GM18867 (cell line): ENCODE measurements around the gene PDK2.

Experiments
- ATAC-seq: cut with Tn5 transposase; IDR thresholded peaks from one replicate; pipeline ENCODE4 v1.9.1; 2021; ENCODE audit warnings: mild to moderate bottlenecking, moderate library complexity; ENCODE audit not compliant: unreplicated experiment

The PDK2 gene

DNA sequence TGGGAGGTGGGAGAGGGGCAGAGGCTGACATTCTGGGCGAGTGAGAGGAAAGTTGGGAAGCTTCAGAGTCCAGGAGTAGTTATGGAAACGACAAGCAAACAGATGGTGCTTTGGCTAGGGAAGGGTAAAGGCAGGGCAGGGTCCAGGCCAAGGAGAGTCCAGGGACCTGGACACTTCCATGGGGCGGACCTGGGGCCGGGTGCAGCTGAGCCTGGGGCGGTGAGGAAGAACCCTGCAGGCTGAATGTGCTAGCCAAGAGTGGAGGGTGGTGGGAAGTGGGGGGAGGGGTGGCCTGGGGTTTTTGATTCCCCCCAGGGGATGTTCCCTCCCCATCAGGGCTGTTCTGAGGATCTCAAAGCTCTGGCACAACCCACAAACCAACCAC is 52.7 kb downstream of the PDK2 start:
- no peak for ATAC-seq

- ATAC-seq, result peak; percentile 32
Measured at GRCh38 chr17:50148226-50149090, 53.3 kb downstream of the PDK2 start.

- peak; percentile 3 for ATAC-seq
Measured at GRCh38 chr17:50149091-50149416, 53.9 kb downstream of the PDK2 start.

- no peak for ATAC-seq
Measured at GRCh38 chr17:50149417-50150353, 54.5 kb downstream of the PDK2 start.

DNA sequence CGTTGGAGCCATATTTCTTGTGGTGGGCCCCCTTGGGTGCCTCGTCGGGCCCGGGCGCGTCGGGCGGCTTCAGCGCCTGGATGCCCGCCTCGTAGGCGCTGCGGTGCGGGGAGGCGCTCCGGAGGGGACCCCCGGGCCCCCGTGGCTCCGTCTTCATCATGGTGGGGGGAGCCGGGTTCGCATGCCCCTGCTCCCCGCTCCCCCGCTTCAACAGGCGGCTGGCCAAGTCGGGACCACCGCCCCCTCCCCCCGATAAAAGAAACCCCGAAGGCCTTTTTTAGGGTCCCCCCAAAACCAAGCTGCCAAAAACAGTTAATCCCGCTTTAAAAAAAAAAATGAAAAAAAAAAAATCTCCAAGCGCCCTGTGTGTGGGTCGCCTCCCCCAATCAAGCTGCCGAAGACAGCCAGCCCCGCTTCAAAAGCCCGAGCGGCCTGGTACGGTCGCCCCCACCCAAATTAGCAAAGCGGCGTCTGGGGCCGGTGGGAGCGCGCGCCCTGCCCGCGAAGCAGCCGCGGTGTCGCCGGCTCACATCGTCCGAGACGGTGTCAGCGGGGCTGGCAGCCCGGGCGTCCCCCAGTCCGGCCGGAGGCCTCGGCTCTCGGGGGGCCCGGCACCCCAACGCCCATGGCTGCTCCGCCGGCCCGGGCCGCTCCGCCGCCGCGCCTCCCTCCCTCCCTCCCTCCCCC is 55.3 kb downstream of the PDK2 start, which contains the start of gene PPP1R9B:
PPP1R9B (minus strand) TSS at position 324 of the 687 bp plus-strand sequence; CDS start at position 160, 164 bp downstream.
- ATAC-seq, result no peak

GRCh38 chr17:50151041-50151936 is 56.1 kb downstream of the PDK2 start:
- ATAC-seq, result peak; percentile 39

DNA sequence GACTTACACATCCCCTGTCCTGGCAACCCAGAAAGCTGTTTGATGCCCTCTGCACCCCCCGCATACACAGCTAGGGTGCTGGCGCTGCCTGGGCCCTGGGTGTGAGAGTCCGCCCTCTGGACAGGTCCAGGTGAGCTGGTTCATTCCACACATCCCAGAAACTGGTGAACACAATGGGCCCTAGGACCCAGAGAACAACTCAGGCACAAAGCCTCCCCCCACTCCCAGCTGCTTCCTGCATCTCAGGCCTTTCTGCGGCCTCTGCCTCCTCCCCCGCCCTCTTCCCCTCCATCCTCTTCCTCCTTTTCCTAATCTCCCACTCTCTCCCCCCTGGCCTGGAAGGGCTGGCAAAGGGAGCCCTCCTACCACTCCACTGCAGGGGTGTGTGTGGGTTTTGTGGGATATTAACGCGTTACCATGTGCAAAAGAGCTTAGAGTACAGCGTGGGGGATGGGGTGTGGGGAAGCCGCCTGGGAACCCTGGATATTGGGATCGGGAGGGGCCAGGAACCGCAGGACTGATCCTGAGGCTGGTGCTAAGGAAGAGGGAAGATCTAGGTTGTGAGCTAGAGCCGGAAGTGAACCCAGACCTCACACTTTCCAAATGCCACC is 56.9 kb downstream of the PDK2 start:
- ATAC-seq, result no peak

- no peak for ATAC-seq
Measured at GRCh38 chr17:50152736-50153135, 57.6 kb downstream of the PDK2 start.

DNA sequence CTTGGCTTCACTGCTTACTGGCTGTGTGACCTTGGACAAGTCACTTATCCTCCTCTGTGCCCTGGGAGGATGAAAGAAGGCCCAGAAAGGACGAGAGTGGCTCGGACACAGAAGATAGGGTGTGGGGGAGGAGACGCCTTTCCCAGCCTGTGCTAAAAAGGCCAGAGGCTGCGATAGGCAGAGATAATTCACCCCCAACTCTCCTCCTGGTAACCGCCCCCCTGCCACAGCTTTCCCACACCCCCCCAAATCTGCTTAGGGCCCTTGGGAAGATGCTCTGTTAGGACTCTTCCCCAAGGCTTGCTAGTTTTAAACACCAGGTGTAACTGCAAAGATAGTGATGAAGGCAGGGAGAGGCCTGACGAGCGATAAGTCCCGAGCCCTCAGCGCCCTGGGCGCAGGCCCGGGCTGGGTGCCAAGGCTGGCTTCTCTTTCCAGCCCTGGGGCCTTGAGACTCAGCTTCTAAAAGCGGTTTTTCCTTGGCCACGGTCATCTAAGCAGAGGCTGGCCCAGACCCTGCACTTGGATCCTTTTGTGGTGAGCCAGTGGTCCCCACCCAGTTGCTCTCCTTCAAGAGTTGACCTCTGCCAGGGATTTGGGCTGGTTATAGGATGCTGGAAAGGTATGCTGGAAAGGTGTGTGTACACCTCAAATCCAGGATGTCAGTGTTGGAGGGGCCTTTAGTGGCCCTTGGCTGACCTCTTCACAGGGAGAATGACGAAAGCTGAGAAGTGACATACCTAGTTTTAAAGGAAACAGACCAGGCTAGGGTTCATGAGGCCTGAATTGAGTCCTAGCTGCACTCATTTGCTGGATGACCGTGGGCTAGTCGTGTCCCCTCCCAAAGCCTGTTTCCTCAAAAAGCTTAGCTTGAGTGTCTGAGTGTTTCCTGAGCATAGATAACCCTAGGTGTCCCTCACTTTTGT is 58.8 kb downstream of the PDK2 start:
- ATAC-seq, result no peak

GRCh38 chr17:50154604-50155003 is 59.5 kb downstream of the PDK2 start:
- ATAC-seq, result peak; percentile 37

- no peak for ATAC-seq
Measured at GRCh38 chr17:50155115-50155819, 60.1 kb downstream of the PDK2 start.

DNA sequence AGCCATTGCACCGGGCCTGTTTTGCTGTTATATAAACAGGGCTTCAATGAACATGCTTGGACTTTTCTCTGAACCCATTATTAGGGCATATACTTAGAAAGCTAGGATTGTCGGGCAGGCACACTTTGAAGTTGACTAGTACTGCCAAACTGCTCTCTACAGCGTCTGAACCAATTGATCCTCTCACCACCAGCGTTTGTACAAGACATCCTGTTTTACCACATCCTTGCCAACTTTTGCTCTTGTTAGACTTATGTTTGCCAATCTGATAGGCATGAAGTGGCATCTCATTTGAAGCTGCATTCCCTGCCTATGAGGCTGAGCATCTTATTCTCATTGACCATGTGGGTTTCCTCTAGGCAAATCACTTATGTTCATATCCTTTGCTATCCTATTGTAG is 62.7 kb downstream of the PDK2 start:
- ATAC-seq, result no peak

DNA sequence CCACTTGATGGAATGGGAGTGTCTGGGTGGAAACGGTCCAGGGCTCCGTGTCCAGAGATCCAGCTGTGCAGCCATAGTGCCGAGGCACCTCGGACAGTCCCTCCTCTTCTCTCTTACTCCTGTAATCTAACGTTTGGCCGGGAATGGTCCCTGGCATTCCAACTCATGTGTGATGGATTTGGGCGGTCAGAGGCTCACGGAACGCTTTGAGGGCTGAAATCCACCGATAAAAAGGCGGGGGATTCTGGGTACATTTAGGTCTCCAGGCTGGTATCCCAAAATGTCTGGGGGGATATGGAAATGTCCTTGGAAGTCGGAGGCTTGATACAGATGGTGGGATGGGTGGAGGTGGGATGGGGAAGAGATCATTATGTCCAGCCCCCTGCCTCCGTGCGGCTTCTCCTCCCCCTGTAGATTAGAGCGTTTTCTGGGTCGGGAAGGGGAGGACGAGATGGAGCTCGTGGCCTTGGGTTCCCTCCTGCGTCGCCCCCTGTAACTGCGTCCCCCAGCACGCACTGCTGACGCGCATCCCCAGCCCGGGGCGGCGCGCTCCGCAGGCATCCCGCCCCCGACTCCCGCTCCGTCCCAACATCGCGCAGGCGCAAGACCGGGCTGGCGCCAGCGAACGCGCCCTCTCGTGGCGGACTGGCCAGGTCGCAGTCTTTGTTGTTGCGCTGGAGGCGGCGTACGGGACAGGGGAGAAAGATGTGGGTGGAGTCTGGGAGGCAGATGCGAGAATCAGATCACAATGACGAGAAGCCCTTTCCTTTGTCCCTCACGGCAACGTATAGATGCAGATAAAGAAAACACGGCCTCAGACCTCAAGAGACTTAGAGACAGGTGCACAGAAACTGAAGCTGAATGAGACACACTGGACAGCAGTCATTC is 66.1 kb downstream of the PDK2 start:
- peak; percentile 86 for ATAC-seq
